Testis (tissue), 2 donors: ENCODE results near the gene CARD10.
"Not testable (repeated sequence)": the region's sequence is repeated elsewhere in the genome, so short reads cannot be mapped to it uniquely, and the experiment has no call there.

Source experiments
- CTCF ChIP-seq, 3 experiments: fragments of 450-650 bp in 2 of 3; fragments of 200-600 bp in 1 of 3; sonication (generic) in 1 of 3; IDR thresholded peaks; one replicate each; pipeline ENCODE4 v1.5.1; 2016 to 2019; ENCODE audit warnings: antibody characterized with exemption in 3 of 3, mild to moderate bottlenecking in 2 of 3, moderate library complexity in 1 of 3
- POLR2A ChIP-seq: fragments of 450-650 bp; IDR thresholded peaks from one replicate; pipeline ENCODE4 v1.6.1; 2017; ENCODE audit warnings: antibody characterized with exemption, mild to moderate bottlenecking, moderate library complexity

GRCh38 chr22:37539790-37540189 lies 20.6 kb upstream of the CARD10 start:
- TF ChIP-seq CTCF (IDR thresholded peaks at IDR 0.05); POLR2A: not testable (repeated sequence)
